Skeletal muscle satellite cell (primary cell): ENCODE measurements around the gene ICAM2.
"Not testable (repeated sequence)": the region's sequence is repeated elsewhere in the genome, so short reads cannot be mapped to it uniquely, and the experiment has no call there.

Experiments used
- H3K27me3 ChIP-seq: 2 replicates; pipeline ENCODE4 v1.7.0; 2013; ENCODE audit warnings: low read length; ENCODE audit not compliant: control insufficient read depth, insufficient read depth
- H3K36me3 ChIP-seq: 2 replicates; pipeline ENCODE4 v1.7.0; 2013; ENCODE audit warnings: mild to moderate bottlenecking, control low read depth, low read length; ENCODE audit not compliant: insufficient read depth
- H3K4me1 ChIP-seq: 2 replicates; pipeline ENCODE4 v1.7.0; 2013; ENCODE audit warnings: low read length; ENCODE audit not compliant: control insufficient read depth, insufficient read depth
- H3K4me2 ChIP-seq: 2 replicates; pipeline ENCODE4 v1.7.0; 2013; ENCODE audit warnings: mild to moderate bottlenecking, low read length
- H3K4me3 ChIP-seq: 2 replicates; pipeline ENCODE4 v1.7.0; 2013; ENCODE audit warnings: low read length
- H3K9ac ChIP-seq: 2 replicates; pipeline ENCODE4 v1.7.0; 2013; ENCODE audit warnings: mild to moderate bottlenecking, low read depth, low read length, moderate library complexity
- H3K9me3 ChIP-seq: replicated peaks from 2 replicates; pipeline ENCODE4 v1.7.0; 2013; ENCODE audit warnings: mild to moderate bottlenecking, control low read depth, low read length

ICAM2 gene

GRCh38 chr17:64024215-64024654 is 3.8 kb upstream of the ICAM2 start:
- Histone ChIP-seq H3K9ac (no peak overlapping the region), H3K36me3 (no peaks in the 10 kb centered on the region), H3K9me3 (no peaks in the 10 kb centered on the region), H3K4me2 (no peak overlapping the region), H3K27me3 (peaks cover 7% of the 10 kb centered on the region), H3K4me1 (peaks cover 8% of the 10 kb centered on the region), H3K4me3 (no peak overlapping the region)

GRCh38 chr17:64022611-64023063 is 2.2 kb upstream of the ICAM2 start:
- Histone ChIP-seq H3K4me1 (peaks cover 8% of the 10 kb centered on the region), H3K36me3 (no peaks in the 10 kb centered on the region), H3K27me3 (peaks cover 7% of the 10 kb centered on the region), H3K4me3 (no peak overlapping the region), H3K4me2 (no peak overlapping the region), H3K9ac (no peak overlapping the region), H3K9me3 (no peaks in the 10 kb centered on the region)

- not testable (repeated sequence) for H3K36me3 ChIP-seq, H3K4me1 ChIP-seq, H3K9me3 ChIP-seq, H3K4me2 ChIP-seq, H3K9ac ChIP-seq, H3K4me3 ChIP-seq
- peaks cover 21% of the 10 kb centered on the region for H3K27me3 ChIP-seq
Measured at GRCh38 chr17:64019551-64019961, 877 bp downstream of the ICAM2 start.

DNA sequence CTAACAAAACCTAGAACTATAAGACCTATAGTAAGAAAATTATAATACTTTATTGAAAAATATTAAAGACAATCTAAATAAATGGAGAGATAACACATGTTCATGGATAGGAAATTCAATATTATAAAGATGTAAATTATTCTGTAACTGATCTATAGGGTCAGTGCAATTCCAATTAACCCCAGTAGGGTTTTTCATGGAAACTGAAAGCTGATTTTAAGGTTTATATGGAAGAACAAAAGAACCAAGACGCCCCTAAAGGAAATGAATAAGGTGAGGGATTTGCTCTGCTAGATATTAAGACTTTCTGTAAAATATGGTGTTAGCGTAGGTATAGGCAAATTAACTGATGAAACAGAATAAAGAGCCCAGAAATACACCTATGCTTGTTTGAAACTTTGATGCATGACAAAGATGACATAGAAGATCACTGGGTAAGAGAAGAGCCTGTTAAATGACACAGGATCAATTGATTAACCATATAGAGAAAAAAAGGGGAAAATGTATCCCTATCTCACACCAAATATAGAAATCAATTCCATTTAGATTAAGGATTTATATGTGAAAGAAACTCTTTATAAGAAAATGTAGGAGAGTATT is 3.0 kb downstream of the ICAM2 start:
- Histone ChIP-seq H3K9ac (no peak overlapping the region), H3K4me3 (no peak overlapping the region), H3K36me3 (no peaks in the 10 kb centered on the region), H3K4me2 (no peak overlapping the region), H3K9me3 (no peaks in the 10 kb centered on the region), H3K27me3 (peaks cover 25% of the 10 kb centered on the region), H3K4me1 (peaks cover 5% of the 10 kb centered on the region)

GRCh38 chr17:64016974-64017373 is 3.5 kb downstream of the ICAM2 start:
- no peak overlapping the region for H3K4me2 ChIP-seq
- no peak overlapping the region for H3K9ac ChIP-seq
- H3K4me1 ChIP-seq = peaks cover 5% of the 10 kb centered on the region
- H3K9me3 ChIP-seq = no peaks in the 10 kb centered on the region
- peaks cover 25% of the 10 kb centered on the region for H3K27me3 ChIP-seq
- H3K36me3 ChIP-seq = no peaks in the 10 kb centered on the region
- H3K4me3 ChIP-seq = no peak overlapping the region

DNA sequence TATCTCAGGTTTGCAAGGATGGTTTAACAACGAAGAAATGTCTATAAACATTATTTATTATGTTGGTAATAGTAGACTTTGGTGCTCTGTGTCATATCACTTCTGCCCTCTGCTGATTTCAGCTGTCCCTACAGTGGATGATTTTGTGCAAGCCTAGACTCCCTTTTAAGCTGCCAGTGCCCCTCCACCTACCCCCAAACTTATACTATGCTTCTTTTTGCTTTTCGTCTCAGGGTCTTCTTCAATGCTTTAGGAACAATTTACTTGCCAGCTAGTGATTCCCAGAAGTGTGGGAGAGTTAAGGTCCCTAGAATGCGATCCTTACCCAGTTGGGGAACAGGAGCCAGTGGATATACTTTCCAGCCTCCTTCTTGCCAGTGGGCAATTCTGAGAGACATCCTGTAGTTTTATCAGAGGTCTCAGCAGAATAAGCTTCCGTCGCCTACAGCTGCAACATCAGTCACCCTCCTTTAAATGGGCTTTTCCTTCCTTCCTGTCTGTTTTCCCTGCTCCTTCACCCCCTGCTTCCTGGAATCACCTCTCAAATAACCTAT is 4.1 kb downstream of the ICAM2 start:
- no peaks in the 10 kb centered on the region for H3K9me3 ChIP-seq
- H3K4me1 ChIP-seq = peaks cover 5% of the 10 kb centered on the region
- no peaks in the 10 kb centered on the region for H3K36me3 ChIP-seq
- H3K9ac ChIP-seq = no peak overlapping the region
- H3K4me3 ChIP-seq = no peak overlapping the region
- no peak overlapping the region for H3K4me2 ChIP-seq
- peaks cover 25% of the 10 kb centered on the region for H3K27me3 ChIP-seq

GRCh38 chr17:64015447-64015846 is 5.0 kb downstream of the ICAM2 start:
- Histone ChIP-seq H3K4me3 (no peak overlapping the region), H3K4me2 (no peak overlapping the region), H3K27me3 (peaks cover 25% of the 10 kb centered on the region), H3K9ac (no peak overlapping the region), H3K4me1 (peaks cover 4% of the 10 kb centered on the region), H3K36me3 (no peaks in the 10 kb centered on the region), H3K9me3 (no peaks in the 10 kb centered on the region)

DNA sequence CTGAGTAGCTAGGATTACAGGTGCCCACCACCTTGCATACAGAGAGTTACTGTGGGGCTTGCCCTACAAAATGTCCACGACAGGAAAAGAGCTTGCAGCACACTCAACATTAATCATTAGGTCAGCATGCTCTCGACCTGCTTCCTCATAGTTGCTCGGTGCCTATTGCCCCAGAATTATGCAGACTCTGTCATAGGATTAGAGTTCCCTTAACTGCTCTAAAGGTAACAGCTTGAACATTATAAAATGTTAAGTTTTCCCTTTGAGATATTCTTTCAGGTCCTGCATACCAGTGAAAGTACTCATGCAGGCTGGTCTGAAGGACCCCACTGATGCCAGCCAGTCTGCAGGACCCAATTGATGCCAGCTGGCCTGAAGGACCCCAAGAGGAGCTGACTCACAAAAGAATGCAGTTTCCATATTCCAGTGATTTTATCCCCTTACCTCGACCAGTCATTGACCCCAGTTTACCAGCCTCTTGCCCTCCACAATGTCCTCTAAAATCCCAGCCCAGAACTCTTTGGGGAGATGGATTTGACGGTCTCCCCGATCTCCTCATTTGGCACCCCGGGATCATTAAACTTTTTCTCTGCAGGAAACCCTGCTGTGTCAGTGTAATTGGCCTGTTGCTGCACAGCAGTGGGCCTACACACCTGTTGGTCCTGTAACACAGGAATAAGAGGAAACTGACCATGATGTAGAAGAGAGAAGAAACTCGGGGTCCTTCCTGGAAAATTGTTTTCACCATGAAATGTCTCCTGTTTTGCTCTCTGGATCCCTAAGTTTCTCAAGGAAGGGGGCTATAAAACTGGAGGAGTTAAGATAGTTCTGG is 10.6 kb downstream of the ICAM2 start:
- H3K27me3 ChIP-seq = peaks cover 5% of the 10 kb centered on the region
- no peak overlapping the region for H3K4me3 ChIP-seq
- no peaks in the 10 kb centered on the region for H3K9me3 ChIP-seq
- no peak overlapping the region for H3K9ac ChIP-seq
- no peak overlapping the region for H3K4me2 ChIP-seq
- H3K36me3 ChIP-seq = no peaks in the 10 kb centered on the region
- H3K4me1 ChIP-seq = peaks cover 26% of the 10 kb centered on the region

GRCh38 chr17:64008830-64009229 is 11.6 kb downstream of the ICAM2 start:
- Histone ChIP-seq H3K27me3 (peaks cover 6% of the 10 kb centered on the region), H3K9me3 (no peaks in the 10 kb centered on the region), H3K36me3 (no peaks in the 10 kb centered on the region), H3K4me3 (no peak overlapping the region), H3K4me2 (no peak overlapping the region), H3K9ac (no peak overlapping the region), H3K4me1 (peaks cover 26% of the 10 kb centered on the region)

DNA sequence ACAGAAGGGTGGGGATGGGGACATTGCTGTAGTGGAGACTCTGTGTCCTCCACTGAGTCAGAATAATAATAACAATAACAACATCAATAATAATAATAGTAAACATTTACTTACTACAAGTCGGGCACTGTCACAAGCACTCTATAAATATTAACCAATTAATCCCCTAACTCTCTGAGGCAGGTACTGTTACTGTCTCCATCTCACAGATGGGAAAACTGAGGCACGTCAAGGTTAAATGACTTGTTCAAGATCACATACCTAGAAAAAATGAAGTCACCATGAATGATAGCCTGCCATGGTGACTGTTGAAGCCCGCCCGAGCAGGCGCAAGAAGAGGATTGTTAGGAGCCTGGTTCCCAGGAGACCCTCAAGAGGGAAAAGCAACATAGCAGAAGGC is 12.1 kb downstream of the ICAM2 start:
- Histone ChIP-seq H3K4me1 (peaks cover 26% of the 10 kb centered on the region), H3K36me3 (no peaks in the 10 kb centered on the region)

GRCh38 chr17:64007838-64008282 is 12.6 kb downstream of the ICAM2 start:
- Histone ChIP-seq H3K9me3 (no peaks in the 10 kb centered on the region), H3K27me3 (peaks cover 14% of the 10 kb centered on the region), H3K4me2 (no peak overlapping the region), H3K9ac (no peak overlapping the region), H3K4me1 (peaks cover 26% of the 10 kb centered on the region), H3K4me3 (no peak overlapping the region), H3K36me3 (no peaks in the 10 kb centered on the region)

More for the DNA sequence above, 12.1 kb downstream of the ICAM2 start:
- Histone ChIP-seq H3K4me3 (no peak overlapping the region), H3K9ac (no peak overlapping the region), H3K27me3 (peaks cover 9% of the 10 kb centered on the region), H3K9me3 (no peaks in the 10 kb centered on the region), H3K4me2 (no peak overlapping the region)
